NCI-H69 (cell line): ENCODE data around the gene REEP6.
"Not testable (repeated sequence)": the region's sequence is repeated elsewhere in the genome, so short reads cannot be mapped to it uniquely, and the experiment has no call there.

ENCODE experiments used
- DNase-seq: peaks from one replicate; lab custom pipeline; 2025; lab: John Stamatoyannopoulos, UW

The REEP6 gene

DNA sequence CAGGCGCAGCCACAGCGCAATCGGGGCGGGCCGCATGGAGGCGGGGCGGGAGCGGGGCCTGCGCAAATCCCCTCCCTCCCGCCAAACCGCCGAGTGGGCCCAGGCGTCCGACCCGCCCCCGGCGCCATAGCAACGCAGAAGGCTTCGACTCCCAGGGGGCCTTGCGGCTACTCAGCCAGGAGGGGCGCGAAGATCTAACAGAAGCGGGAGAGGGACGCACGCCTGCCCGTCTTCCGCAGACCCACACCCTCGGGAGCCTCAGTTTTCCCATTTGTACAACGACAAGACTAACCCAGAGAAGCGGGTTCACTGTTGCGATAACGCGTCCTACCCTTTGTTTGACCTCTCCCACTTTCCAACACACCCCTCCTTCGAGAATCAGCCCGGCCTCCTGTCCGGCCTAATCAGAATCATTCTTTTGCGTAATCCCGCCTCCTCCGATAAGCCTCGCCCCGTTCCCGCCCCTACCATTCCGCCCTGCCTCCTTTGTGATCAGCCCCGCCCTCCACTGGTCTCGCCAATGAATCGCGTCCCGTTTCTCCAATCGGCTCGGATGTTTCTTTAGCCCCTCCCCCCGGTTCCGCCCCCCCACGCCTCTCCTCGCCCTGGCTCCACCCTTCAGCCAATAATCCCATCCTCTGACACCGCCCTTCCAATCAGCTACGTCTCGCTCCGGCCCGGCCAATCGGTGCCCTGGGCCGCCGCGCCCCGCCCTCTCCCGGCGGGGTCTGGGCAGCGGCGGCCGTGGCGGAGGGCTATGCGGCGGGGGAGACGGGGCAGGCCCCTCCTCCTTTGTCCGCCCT, 469 bp upstream of the REEP6 start, which contains the start of gene PCSK4:
PCSK4 (minus strand) TSS at position 40 of the 803 bp plus-strand sequence; CDS start at position 36, 4 bp downstream.
- peak; percentile 100 for DNase-seq

DNA sequence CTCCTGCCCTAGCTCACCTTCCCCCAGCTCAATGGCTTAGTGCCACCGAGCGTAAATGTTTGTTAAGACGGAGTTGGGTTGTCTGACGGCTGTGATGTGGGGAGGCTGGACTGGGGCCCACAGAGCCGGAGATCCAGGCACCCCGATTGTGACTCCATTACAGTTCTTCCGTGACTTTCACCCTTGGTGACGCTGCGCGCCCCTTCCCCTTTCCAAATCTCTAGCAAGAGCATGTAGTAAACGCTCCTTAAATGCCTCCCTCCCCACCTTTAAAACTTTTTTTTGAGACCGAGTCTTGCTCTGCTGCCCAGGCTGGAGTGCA, 829 bp downstream of the REEP6 start:
- DNase-seq: no peak

DNA sequence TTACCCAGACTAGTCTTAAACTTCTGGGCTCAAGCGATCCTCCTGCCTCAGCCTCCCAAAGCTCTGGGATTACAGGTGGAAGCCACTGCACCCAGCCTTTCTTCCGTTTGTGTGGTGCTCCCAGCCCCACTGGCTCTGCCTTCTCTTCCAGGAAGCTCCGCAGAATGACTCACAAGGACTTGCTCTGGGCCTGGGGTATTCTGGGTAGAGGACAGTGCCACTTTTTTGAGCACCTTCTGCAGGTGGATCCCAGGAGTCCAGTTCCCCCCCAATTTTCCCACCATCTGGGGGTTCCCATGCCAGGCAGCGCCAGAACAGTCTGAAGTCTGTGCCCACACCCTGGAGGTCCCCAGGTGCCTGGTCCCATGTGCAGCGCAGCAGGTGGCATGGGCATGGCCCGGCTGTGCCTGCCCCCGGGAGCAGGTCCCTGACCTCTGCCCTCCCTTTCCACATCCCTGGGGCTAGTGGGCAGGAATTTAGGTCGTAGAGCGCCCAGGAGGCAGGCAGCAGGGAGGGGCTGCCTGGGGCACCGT, 1.6 kb downstream of the REEP6 start:
- no peak for DNase-seq

DNA sequence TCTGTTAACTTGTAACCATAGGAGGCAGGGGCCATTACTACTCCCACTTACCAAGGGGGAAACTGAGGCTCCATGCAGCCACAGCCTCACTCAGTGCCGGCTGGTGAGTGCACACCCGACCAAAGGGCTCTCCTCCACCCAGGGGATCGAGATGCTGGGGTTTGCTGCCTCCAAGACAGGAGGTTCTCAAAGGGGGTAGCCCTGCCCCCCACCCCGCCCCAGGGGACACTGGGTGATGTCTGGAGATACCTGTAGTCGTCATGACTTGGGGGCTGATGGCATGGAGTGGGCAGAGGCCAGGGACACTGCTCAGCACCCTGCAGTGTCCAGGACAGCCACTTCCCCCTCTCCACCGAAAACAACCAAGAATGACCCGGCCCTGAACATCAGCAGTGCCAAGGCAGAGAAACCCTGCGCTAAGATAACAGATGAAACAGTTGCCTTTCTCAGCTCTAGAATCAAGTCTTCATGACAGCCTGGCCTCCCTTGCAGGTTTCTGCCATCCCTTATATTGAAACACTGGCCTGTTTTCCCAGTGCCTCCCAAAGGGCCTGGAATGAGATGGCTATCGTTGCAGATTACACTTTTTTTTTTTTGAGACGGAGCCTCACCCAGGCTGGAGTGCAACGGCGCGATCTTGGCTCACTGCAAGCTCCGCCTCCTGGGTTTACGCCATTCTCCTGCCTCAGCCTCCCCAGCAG, 3.3 kb downstream of the REEP6 start:
- DNase-seq: no peak

DNA sequence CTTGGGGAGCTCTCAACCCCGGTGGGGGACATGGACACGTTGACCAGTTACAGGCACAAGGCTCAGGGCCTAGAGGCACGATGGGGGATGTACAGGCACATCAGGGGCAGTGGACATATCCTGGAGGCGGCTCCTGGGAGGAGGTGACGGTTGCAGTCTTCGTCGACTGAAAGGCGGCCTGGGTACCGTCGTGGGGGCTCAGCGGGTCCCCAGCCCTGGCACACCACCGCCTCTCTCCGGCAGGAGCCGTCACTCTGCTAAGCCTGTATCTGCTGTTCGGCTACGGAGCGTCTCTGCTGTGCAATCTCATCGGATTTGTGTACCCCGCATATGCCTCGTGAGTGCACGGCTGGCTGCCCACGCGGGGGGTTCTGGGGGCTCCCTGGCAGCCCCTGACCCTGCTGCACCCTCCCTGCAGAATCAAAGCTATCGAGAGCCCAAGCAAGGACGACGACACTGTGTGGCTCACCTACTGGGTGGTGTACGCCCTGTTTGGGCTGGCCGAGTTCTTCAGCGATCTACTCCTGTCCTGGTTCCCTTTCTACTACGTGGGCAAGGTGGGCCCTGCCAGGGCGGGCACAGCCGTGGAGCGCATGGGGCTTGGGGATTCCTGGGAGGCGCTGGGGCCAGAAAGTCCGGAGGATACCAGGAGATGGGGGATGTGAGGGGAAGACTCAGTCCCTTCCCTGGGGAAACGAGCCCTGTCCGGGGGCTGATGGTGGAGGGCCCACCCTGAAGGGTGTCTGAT, 4.2 kb downstream of the REEP6 start:
- DNase-seq: no peak

DNA sequence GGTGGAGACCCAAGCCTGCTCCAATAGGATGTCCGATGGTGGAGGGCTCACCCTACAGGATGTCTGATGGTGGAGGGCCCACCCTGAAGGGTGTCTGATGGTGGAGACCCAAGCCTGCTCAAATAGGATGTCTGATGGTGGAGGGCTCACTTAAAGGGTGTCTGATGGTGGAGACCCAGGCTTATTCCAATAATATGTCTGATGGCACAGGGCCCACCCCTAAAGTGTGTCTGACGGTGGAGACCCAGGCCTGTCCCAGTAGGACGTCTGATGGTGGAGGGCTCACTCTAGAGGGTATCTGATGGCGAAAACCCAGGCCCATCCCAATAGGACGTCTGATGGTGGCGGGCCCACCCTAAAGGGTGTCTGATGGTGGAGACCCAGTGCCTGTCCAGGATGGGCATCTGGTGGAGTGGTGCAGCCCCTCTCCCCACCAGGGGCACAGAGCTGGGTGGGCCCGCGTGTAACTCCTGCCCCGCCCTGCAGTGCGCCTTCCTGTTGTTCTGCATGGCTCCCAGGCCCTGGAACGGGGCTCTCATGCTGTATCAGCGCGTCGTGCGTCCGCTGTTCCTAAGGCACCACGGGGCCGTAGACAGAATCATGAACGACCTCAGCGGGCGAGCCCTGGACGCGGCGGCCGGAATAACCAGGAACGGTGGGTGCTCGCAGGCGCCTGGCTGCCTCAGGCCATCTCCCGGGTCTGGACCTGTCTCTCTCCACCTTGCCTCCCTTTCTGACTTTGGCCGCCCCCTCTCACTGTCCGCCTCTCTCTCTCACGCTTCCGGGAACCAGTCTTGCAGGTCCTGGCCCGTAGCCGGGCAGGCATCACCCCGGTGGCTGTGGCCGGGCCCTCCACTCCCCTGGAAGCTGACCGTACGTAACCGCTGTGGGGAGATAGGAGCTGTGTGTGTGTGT, 5.1 kb downstream of the REEP6 start:
- DNase-seq: no peak

DNA sequence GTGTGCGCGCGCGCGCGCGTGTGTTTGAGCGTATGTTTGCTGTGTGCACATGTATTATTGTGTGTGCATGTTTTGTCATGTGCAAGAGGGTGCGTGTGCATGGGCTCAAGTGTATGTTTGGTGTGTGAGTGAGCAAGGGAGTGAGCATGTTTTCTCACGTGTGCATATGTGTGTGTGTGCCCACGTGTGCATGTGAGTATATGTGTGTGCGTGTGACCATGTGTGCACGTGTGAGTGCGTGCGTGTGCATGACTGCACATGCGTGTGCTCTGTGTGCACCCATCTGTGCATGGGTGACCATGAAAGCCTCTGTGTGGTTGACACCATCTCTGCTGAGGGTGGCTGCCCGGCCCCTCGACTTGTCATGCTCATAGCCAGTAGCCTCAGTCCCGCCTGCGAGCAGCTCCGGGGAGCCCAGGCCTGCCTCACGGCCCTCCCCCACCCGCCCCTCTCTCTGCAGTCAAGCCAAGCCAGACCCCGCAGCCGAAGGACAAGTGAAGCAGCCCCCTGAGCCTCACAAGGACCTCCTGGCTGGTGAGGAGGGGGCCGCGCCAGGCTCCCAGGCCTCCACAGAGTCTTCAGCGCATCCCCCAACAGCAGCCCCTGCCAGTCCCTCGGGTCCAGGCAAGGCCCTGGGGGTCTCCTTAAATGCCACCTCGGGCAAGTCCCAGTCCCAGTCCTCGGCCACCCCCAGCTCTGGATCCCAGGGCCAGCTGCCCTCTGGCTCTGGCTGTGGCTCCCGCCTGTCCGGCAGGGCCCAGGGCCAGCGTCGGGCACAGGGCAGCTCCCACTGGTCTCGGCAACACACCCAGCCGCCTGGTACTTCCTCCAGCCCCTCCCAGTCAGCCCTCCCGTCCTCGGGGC, 6.0 kb downstream of the REEP6 start:
- no peak for DNase-seq

DNA sequence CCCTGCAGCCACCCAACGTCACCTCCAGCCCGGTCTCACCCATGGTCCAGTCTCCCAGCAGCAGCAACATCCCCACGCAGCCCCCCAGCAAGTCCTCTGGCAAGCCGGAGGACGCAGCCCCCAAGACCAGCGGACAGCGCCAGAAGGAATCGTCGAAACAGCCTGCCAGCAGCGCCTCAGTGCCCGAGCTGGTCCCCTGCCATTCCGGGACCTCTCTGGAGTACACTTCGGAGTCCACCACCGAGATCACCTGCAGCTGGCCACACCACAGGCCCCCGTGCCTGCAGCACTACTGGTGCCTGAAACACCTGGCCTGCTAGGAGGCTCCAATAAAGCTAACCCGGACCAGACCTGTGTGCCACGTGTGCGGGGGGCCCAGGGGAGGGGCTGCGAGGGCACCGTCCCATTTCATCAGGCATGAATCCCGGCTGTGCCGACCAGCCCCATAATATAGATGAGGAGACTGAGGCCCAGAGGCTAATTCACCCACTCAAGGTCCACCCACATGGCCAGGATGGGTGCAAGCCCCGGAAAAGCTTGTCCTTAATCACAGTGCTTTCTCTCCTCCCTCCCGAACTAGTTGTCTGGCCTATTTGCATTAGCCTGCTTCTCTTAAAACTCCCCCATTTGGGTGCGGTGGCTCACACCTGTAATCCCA, 6.7 kb downstream of the REEP6 start:
- DNase-seq: no peak

DNA sequence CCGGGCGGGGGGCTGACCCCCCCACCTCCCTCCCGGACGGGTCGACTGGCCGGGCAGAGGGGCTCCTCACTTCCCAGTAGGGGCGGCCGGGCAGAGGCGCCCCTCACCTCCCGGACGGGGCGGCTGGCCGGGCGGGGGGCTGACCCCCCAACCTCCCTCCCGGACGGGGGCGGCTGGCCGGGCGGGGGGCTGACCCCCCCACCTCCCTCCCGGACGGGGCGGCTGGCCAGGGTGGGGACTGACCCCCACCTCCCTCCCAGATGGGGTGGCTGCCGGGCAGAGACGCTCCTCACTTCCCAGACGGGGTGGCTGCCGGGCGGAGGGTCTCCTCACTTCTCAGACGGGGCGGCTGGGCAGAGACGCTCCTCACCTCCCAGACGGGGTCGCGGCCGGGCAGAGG, 8.2 kb downstream of the REEP6 start:
- DNase-seq: not testable (repeated sequence)

DNA sequence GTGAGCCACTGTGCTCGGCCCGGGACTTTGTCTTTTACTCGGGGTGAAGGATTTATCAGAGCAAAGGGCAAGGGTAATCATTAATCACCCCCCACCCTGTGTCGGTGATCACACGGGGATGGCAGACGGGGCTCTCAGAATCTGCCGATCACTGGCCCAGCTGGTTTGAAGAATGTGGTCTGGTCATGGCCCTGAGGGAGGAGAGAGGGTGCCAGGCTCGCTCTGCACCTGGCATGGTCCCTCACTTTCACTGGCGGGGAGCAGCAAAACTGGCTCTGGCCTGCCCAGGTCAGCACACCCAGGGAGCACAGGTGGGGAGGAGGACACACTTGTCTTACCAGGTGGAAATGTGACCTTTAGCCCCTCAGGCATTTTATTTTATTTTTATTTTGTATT, 10.2 kb downstream of the REEP6 start:
- no peak for DNase-seq

DNA sequence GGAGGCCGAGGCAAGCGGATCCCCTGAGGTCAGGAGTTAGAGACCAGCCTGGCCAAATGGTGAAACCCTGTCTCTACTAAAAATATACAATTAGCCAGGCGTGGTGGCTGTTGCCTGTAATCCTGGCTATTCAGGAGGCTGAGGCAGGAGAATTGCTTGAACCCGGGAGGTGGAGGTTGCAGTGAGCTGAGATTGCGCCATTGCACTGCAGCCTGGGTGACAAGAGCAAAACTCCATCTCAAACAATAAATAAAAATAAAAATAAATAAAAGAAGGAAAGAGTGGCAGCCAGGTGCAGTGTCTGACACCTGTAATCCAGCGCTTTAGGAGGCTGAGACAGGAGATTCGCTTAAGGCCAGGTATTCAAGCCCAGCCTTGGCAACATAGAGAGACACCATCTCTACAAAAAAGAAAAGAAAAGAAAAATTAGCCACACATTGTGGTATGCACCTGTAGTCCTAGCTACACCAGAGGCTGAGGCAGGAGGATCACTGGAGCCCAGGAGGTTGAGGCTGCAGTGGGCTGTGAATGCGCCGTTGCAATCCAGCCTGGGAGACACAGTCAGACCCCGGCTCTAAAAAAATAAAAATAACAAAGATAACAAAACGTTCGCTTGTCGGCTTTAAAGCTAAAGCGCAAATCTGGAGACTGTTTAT, 11.6 kb downstream of the REEP6 start:
- DNase-seq: no peak

DNA sequence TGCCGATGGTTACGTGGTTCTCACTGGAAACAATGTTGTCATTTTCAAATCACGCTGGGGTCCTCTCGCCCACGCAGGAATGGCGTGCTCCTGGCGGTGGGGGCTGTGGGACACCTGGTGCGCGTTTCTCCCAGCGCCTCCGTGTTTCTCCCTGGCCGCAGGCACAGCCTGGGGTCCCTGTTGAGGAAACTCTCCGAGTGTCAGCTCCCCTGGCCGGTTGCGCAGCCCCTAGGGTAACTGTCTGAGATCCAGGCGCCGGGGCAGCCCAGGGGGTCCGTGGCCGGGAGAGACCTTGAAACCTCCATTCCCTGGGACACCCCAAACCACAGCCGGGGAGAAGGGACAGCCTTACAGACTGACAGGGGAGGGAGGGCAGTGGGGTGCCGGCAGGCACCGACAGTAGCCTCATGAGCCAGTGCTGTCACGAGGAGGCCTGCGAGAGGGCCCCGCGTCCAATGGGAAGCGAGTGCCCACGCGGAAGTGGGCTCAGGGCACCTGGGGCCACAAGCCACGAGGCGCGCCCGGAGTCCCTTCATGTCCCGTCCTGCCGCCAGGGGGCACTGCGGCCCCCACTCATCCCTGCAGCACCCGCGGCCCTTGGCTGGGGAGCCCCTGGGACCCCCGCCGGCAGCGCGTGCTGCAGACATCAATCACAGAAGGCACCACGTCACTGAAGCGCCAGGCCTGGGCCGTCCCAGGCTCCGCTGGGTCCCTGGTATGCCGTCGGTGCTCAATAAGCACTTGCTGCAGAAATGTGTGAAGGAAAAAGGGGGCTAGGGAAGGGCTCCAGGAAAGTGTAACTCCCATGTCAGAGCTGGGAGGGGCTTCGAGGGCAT, 12.3 kb downstream of the REEP6 start:
- peak; percentile 74 for DNase-seq

DNA sequence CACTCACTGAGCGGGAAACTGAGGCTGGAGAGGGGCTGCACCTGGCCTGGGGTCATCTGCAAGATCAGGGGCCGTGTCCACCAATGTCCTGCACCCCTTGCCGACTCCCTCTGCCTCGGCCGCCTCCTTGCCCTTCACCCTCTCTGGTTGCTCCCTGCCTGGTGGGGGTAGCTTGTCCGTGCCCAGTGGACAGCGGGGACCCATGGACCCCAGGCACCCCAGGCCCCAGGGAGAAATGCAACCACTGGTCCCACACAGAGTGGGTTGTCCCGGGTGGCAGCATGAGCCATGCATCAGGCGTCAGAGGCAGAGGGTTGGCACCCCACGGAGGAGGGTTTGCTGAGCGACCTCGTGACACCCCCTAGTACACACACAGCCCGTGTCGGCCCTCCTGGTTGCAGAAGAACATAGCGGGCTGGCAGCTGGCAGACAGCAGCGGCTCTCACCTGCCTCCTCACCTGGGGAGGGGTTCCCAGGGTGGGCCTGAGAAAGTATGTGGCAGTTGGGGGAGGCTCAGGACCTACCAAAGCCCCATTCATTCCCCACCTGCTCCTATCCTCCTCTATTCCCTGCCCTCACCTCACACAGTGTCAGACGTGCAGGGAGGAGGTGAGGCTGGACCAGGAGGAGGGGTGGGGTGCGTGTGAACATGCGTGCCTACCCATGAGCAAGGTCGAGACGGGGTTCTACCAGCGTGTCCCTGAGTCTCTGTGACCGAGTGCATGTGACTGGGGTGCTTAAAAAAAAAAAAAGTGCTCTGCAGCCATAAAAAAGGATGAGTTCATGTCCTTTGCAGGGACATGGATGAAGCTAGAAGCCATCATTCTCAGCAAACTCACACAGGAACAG, 13.2 kb downstream of the REEP6 start:
- no peak for DNase-seq

DNA sequence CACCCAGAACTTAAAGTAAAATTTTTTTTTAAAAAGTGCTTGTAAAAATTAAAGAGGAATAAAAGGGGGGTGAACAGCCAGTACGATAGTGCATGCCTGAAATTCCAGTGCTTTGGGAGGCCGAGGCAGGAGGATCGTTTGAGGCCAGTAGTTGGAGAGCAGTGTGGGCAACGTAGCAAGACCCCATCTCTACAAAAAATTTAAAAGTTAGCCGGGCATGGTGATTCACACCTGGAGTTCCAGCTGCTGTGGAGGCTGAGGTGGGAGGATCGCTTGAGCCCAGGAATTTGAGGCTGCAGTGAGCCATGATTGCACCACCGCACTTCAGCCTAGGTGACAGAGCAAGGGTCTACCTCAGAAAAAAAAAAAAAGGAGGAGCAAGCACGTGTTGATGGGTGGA, 14.0 kb downstream of the REEP6 start:
- no peak for DNase-seq

DNA sequence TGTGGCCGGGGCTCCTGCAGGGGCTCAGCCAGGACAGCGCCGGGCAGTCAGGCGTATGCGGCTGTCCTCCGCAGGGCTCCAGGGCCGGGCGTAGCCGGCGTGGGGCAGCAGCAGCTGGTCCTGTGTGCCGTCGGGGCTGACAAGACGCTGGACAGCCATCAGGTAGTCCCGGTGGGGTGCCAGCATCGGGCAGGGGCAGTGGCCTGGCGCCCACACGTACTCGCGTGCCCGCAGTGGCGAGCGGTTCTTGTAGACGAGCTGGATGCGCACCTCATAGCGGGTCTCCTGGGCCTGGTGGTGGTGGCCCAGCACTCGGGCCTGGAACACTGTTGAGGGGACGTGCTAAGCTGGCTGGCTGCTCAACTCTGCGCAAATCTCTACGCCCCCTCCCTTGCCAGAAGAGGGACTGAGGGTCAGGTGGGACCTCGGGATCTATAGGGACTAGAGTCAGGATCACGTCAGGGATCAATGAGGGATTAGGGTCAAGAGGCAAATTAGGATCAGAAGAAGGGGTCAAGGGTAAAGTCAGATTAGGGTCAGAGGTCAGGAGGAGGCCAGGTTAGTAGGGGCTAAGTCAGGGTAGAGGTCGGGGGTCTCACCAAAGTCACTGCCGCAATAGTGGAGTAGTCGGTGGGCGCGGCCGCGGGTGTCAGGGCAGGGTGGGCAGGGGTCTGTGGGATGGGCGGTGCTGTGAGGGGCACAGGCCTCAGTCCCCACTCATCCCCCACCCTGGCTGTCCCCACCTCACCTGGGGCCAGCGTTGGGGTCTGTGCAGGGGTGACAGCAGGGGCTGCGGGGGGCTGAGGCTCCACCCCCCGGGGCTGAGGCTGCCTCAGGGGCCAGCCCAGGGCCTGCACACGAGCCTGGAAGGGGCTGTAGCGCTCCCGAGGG, 15.3 kb downstream of the REEP6 start:
- no peak for DNase-seq

DNA sequence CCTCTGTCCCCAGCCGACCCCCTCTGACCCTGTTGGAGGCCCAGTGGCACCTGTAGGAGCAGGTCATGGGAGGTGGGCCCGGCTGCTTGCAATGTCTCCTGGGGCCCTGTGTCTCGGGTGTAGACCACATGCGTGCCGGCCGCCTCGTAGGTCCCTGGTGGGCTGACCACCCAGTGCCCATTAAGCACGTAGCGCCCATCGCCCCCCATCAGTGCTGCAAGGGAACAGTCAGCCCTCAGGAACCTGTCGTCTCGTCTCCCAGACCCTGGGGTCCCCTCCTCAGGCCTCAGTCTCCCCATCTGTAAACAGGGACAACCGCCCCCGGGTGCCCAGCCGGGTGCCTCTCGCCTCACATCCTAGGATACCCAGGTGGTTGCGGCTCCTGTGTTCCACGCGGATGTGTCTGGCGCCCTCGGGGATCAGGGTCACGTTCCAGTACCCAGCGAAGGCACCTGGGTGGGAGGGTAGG, 16.2 kb downstream of the REEP6 start:
- no peak for DNase-seq
